ENCODE results near the gene LENG8.

The LENG8 gene

GRCh38 chr19:54470276-54470887 lies 21.4 kb downstream of the LENG8 start:
- Histone ChIP-seq H3K36me3 (ENCODE audit: control insufficient read depth, insufficient read depth, low read length) (no peaks in the 10 kb centered on the region), H3K4me3 (ENCODE audit: insufficient read depth, low read depth, low read length, poor library complexity, severe bottlenecking) (no peak overlapping the region), H3K9me3 (ENCODE audit: control insufficient read depth, low read length) (no peaks in the 10 kb centered on the region), H3K27me3 (replicated peaks; ENCODE audit: control insufficient read depth, insufficient read depth, low read length, poor library complexity, severe bottlenecking) (peaks cover 18% of the 10 kb centered on the region), H3K27ac (ENCODE audit: insufficient read depth, low read length, poor library complexity, severe bottlenecking) (no peak overlapping the region), H3K4me1 (ENCODE audit: control insufficient read depth, insufficient read depth, low read length, poor library complexity, severe bottlenecking) (peaks cover 11% of the 10 kb centered on the region)
- DNase-seq = no peak

GRCh38 chr19:54470991-54471782 lies 22.2 kb downstream of the LENG8 start:
- Histone ChIP-seq H3K36me3 (ENCODE audit: control insufficient read depth, insufficient read depth, low read length) (no peaks in the 10 kb centered on the region), H3K27ac (ENCODE audit: insufficient read depth, low read length, poor library complexity, severe bottlenecking) (no peak overlapping the region), H3K9me3 (ENCODE audit: control insufficient read depth, low read length) (no peaks in the 10 kb centered on the region), H3K4me3 (ENCODE audit: insufficient read depth, low read depth, low read length, poor library complexity, severe bottlenecking) (no peak overlapping the region), H3K4me1 (ENCODE audit: control insufficient read depth, insufficient read depth, low read length, poor library complexity, severe bottlenecking) (peaks cover 11% of the 10 kb centered on the region), H3K27me3 (replicated peaks; ENCODE audit: control insufficient read depth, insufficient read depth, low read length, poor library complexity, severe bottlenecking) (peaks cover 18% of the 10 kb centered on the region)
- DNase-seq = no peak

DNA sequence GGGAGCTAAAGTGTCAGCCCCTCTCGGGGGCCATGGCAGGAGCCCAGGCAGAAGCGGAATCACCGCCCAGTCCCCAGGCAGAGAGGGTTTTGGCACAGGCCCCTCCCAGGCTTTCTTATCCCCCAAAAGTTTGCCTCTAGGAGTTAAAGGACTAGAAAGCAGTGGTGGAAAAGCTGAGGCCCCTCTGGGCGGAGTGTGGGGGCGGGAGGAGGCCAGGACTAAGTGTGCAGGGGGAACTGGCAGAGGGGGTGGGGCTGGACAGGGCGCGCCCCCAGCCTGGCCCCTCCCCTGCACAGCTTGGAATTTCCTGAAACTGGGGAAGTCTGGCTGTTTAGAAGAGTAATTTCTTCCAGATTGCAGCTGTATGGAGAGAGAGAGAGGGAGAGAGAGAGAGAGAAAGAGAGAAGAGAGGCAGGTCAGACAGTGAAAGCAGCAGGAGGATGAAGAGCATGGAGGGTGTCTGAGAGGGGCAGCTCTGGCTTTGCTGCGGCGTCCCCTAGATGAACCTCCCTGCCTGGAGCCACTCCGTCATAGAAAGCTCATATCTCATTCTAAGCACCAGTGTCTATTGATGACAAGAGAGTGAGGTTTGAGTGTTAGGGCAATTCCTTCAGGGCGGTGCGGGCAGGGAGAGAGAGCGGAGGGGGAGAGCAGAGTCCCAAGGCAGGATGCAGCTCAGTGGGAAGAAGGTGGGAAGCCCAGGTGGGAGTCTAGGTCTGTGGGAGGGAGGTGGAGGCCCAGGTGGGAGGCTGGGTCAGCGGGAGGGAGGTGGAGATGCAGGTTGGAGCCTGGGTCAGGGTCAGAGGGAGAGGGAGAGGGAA lies 24.3 kb downstream of the LENG8 start, which contains the start of gene CDC42EP5:
CDC42EP5 (minus strand) TSS at position 226 of the 821 bp plus-strand sequence. CDS start 7,749 bp downstream, outside the sequence.
- Histone ChIP-seq H3K27me3 (replicated peaks; ENCODE audit: control insufficient read depth, insufficient read depth, low read length, poor library complexity, severe bottlenecking) (peaks cover 18% of the 10 kb centered on the region), H3K36me3 (ENCODE audit: control insufficient read depth, insufficient read depth, low read length) (no peaks in the 10 kb centered on the region), H3K4me1 (ENCODE audit: control insufficient read depth, insufficient read depth, low read length, poor library complexity, severe bottlenecking) (peaks cover 11% of the 10 kb centered on the region), H3K9me3 (ENCODE audit: control insufficient read depth, low read length) (no peaks in the 10 kb centered on the region), H3K27ac (ENCODE audit: insufficient read depth, low read length, poor library complexity, severe bottlenecking) (no peak within 1 kb of the TSS), H3K4me3 (ENCODE audit: insufficient read depth, low read depth, low read length, poor library complexity, severe bottlenecking) (no peak within 1 kb of the TSS)
- DNase-seq = no peak

DNA sequence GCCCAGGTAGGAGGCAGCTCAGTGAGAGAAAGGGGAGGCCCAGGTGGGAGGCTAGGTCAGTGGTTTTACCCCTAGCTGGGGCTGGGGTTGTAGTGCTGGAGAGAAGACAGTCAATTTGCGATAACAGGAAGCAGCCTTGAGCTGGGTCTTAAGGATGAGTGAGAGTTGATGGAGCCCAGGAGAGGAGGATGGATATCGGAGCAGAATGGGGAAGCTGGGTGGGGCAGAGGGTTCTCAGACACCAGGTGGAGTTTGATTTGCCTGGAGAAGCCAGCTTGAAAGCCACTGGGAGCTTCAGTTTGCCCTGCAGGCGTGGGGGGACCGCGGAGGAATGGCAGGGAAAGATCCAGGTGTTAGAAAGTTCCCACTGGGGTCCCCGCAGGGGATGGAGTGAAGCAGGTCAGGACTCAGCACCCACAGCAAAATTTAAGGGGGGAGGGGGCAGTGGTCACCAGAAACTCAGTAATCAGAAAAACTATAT lies 24.9 kb downstream of the LENG8 start:
- H3K27me3 ChIP-seq (replicated peaks; ENCODE audit: control insufficient read depth, insufficient read depth, low read length, poor library complexity, severe bottlenecking) = peaks cover 18% of the 10 kb centered on the region
- H3K9me3 ChIP-seq (ENCODE audit: control insufficient read depth, low read length) = no peaks in the 10 kb centered on the region
- DNase-seq = no peak
- H3K4me3 ChIP-seq (ENCODE audit: insufficient read depth, low read depth, low read length, poor library complexity, severe bottlenecking) = no peak overlapping the region
- no peak overlapping the region for H3K27ac ChIP-seq (ENCODE audit: insufficient read depth, low read length, poor library complexity, severe bottlenecking)
- H3K4me1 ChIP-seq (ENCODE audit: control insufficient read depth, insufficient read depth, low read length, poor library complexity, severe bottlenecking) = peaks cover 11% of the 10 kb centered on the region
- no peaks in the 10 kb centered on the region for H3K36me3 ChIP-seq (ENCODE audit: control insufficient read depth, insufficient read depth, low read length)

GRCh38 chr19:54475706-54476105 lies 26.7 kb downstream of the LENG8 start:
- no peak overlapping the region for H3K4me3 ChIP-seq (ENCODE audit: insufficient read depth, low read depth, low read length, poor library complexity, severe bottlenecking)
- peaks cover 10% of the 10 kb centered on the region for H3K4me1 ChIP-seq (ENCODE audit: control insufficient read depth, insufficient read depth, low read length, poor library complexity, severe bottlenecking)
- no peaks in the 10 kb centered on the region for H3K9me3 ChIP-seq (ENCODE audit: control insufficient read depth, low read length)
- H3K36me3 ChIP-seq (ENCODE audit: control insufficient read depth, insufficient read depth, low read length) = no peaks in the 10 kb centered on the region
- H3K27ac ChIP-seq (ENCODE audit: insufficient read depth, low read length, poor library complexity, severe bottlenecking) = no peak overlapping the region
- DNase-seq = no peak
- peaks cover 11% of the 10 kb centered on the region for H3K27me3 ChIP-seq (replicated peaks; ENCODE audit: control insufficient read depth, insufficient read depth, low read length, poor library complexity, severe bottlenecking)

DNA sequence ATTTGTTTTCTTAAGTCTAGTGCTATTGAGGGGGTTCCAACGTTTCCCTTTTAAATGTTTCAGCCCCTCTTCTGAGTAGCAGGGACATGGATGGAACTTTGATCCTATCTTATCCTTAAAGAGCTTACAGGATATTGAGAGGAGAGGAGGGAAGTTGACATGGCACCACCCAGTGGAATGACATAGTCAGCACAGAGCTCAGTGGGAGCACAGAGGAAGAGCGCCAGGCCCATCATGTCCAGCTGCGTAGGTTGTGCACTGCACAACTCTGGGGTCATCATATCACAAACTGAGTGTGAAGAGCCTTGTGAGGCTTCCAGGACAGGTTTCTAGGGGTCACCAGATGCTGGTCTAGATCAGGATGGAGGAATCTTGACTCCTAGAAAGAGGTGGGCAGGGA lies 28.7 kb downstream of the LENG8 start:
- no peaks in the 10 kb centered on the region for H3K9me3 ChIP-seq (ENCODE audit: control insufficient read depth, low read length)
- peaks cover 2% of the 10 kb centered on the region for H3K4me1 ChIP-seq (ENCODE audit: control insufficient read depth, insufficient read depth, low read length, poor library complexity, severe bottlenecking)
- H3K36me3 ChIP-seq (ENCODE audit: control insufficient read depth, insufficient read depth, low read length) = no peaks in the 10 kb centered on the region
- no peak for DNase-seq
- H3K27ac ChIP-seq (ENCODE audit: insufficient read depth, low read length, poor library complexity, severe bottlenecking) = no peak overlapping the region
- H3K4me3 ChIP-seq (ENCODE audit: insufficient read depth, low read depth, low read length, poor library complexity, severe bottlenecking) = no peak overlapping the region
- no peaks in the 10 kb centered on the region for H3K27me3 ChIP-seq (replicated peaks; ENCODE audit: control insufficient read depth, insufficient read depth, low read length, poor library complexity, severe bottlenecking)

GRCh38 chr19:54478677-54479266 lies 29.8 kb downstream of the LENG8 start:
- no peak overlapping the region for H3K4me3 ChIP-seq (ENCODE audit: insufficient read depth, low read depth, low read length, poor library complexity, severe bottlenecking)
- H3K27ac ChIP-seq (ENCODE audit: insufficient read depth, low read length, poor library complexity, severe bottlenecking) = no peak overlapping the region
- H3K27me3 ChIP-seq (replicated peaks; ENCODE audit: control insufficient read depth, insufficient read depth, low read length, poor library complexity, severe bottlenecking) = no peaks in the 10 kb centered on the region
- no peaks in the 10 kb centered on the region for H3K9me3 ChIP-seq (ENCODE audit: control insufficient read depth, low read length)
- no peak for DNase-seq
- H3K36me3 ChIP-seq (ENCODE audit: control insufficient read depth, insufficient read depth, low read length) = no peaks in the 10 kb centered on the region
- no peaks in the 10 kb centered on the region for H3K4me1 ChIP-seq (ENCODE audit: control insufficient read depth, insufficient read depth, low read length, poor library complexity, severe bottlenecking)

GRCh38 chr19:54480051-54480450 lies 31.1 kb downstream of the LENG8 start:
- H3K27me3 ChIP-seq (replicated peaks; ENCODE audit: control insufficient read depth, insufficient read depth, low read length, poor library complexity, severe bottlenecking) = no peaks in the 10 kb centered on the region
- no peak overlapping the region for H3K4me3 ChIP-seq (ENCODE audit: insufficient read depth, low read depth, low read length, poor library complexity, severe bottlenecking)
- no peaks in the 10 kb centered on the region for H3K36me3 ChIP-seq (ENCODE audit: control insufficient read depth, insufficient read depth, low read length)
- H3K27ac ChIP-seq (ENCODE audit: insufficient read depth, low read length, poor library complexity, severe bottlenecking) = no peak overlapping the region
- H3K4me1 ChIP-seq (ENCODE audit: control insufficient read depth, insufficient read depth, low read length, poor library complexity, severe bottlenecking) = no peaks in the 10 kb centered on the region
- no peak for DNase-seq
- H3K9me3 ChIP-seq (ENCODE audit: control insufficient read depth, low read length) = no peaks in the 10 kb centered on the region

GRCh38 chr19:54481326-54481930 lies 32.4 kb downstream of the LENG8 start:
- H3K36me3 ChIP-seq (ENCODE audit: control insufficient read depth, insufficient read depth, low read length) = no peaks in the 10 kb centered on the region
- H3K4me1 ChIP-seq (ENCODE audit: control insufficient read depth, insufficient read depth, low read length, poor library complexity, severe bottlenecking) = no peaks in the 10 kb centered on the region
- no peaks in the 10 kb centered on the region for H3K27me3 ChIP-seq (replicated peaks; ENCODE audit: control insufficient read depth, insufficient read depth, low read length, poor library complexity, severe bottlenecking)
- H3K27ac ChIP-seq (ENCODE audit: insufficient read depth, low read length, poor library complexity, severe bottlenecking) = no peak overlapping the region
- DNase-seq = no peak
- H3K4me3 ChIP-seq (ENCODE audit: insufficient read depth, low read depth, low read length, poor library complexity, severe bottlenecking) = no peak overlapping the region
- no peaks in the 10 kb centered on the region for H3K9me3 ChIP-seq (ENCODE audit: control insufficient read depth, low read length)
